OCI-LY1 (cell line): ENCODE results near the gene BCORL1.

Source experiments
- EZH2 ChIP-seq: fragments of 200-600 bp; sonication (generic), shearing (Covaris generic); IDR thresholded peaks from 2 replicates; pipeline ENCODE4 v1.8.0; 2017; ENCODE audit warnings: borderline replicate concordance, mixed run types, mild to moderate bottlenecking, antibody characterized with exemption, low read length, moderate library complexity, mixed read lengths
- TF ChIP-seq, protein P1 (sequence below): fragments of 200-600 bp; sonication (generic), shearing (Covaris generic); IDR thresholded peaks from 2 replicates; pipeline ENCODE4 v1.5.1; 2017; ENCODE audit warnings: mild to moderate bottlenecking, antibody characterized with exemption, low read length, moderate library complexity, mixed read lengths

DNA sequence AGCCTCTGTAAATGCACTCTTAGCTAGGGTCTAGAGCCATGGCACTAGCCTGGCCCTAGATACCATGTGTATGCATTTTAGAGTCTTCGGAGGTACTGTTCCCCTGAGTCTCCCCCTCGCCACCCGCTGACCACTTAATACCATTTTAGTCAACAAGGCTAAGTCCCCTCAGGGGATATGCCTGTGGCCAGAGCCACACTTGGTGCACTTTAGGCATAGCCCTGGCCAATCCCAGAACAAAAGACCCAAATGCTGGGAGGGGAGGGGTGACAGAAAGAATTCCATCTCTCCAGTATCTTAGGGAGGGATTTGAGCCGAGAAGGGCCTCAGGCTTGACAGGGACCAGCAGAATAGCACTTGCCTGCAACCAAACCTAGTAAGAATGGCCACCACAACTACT is 28.6 kb upstream of the BCORL1 start:
- TF ChIP-seq, protein P1, sequence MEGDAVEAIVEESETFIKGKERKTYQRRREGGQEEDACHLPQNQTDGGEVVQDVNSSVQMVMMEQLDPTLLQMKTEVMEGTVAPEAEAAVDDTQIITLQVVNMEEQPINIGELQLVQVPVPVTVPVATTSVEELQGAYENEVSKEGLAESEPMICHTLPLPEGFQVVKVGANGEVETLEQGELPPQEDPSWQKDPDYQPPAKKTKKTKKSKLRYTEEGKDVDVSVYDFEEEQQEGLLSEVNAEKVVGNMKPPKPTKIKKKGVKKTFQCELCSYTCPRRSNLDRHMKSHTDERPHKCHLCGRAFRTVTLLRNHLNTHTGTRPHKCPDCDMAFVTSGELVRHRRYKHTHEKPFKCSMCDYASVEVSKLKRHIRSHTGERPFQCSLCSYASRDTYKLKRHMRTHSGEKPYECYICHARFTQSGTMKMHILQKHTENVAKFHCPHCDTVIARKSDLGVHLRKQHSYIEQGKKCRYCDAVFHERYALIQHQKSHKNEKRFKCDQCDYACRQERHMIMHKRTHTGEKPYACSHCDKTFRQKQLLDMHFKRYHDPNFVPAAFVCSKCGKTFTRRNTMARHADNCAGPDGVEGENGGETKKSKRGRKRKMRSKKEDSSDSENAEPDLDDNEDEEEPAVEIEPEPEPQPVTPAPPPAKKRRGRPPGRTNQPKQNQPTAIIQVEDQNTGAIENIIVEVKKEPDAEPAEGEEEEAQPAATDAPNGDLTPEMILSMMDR: no peak
- TF ChIP-seq EZH2: no peak
